Measurements from ENCODE around the gene MCRIP1.
"Not testable (repeated sequence)": the region's sequence is repeated elsewhere in the genome, so short reads cannot be mapped to it uniquely, and the experiment has no call there.

Gene MCRIP1

DNA sequence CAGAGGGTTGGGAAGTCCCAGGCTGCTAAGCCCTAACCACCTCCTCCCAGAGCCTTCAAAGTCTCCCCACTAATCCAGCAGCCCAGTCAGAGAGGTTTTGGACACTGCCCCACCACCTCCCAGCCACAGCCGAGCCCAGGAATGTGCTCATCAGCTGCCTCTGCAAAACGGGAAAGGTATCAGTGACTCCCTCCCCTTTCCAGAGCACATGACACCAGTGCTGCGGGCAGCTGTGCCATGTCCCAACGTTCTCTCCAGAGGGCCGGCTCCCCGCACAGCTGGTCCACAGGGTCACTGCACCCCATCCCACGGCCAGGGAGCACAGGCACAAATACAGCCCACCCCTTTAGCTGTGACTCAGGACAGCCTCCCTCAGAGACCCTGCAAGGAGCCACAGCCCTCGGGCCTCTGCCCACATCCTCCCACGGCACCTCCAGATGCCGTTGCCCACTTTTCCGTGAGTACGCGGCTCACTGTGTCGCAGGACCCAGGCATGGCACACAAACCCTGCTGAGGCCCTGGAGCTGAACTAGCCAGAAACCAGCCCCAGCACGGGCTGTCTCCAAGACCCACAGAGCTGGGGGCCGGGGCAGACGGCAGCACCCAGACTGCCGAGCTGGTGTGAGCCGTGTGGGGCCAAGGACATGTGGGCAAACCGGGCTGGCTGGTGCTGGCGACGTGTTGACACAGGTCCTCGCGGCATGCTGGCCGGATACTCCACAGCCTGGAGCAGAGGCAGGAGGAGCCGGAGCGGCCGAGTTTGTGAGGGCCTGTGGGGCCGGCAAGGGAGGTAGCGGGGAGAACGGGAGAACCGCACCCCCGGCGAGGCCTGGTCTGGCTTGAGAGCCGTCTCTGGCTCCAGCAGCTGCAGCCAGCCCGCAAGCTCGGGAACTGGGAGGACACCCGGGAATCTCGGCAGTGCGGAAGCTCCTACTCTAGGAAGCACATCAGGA, 8.0 kb upstream of the MCRIP1 start:
- DNase-seq = no peak

DNA sequence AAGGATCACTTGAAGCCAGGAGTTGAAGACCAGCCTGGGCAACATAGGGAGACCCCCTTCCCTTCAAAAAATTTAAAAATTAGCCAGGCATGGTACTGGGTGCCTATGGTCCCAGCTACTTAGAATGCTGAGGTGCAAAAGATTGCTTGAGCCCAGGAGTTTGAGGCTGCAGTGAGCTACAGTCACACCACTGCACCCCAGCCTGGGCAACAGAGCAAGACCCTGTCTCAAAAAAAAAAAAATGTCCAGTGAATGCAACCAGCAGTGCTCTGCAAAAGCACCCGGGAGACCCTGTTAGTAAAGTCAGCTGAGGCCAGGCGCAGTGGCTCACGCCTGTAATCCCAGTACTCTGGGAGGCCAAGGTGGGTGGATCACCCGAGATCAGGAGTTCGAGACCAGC, 7.0 kb upstream of the MCRIP1 start:
- not testable (repeated sequence) for DNase-seq

DNA sequence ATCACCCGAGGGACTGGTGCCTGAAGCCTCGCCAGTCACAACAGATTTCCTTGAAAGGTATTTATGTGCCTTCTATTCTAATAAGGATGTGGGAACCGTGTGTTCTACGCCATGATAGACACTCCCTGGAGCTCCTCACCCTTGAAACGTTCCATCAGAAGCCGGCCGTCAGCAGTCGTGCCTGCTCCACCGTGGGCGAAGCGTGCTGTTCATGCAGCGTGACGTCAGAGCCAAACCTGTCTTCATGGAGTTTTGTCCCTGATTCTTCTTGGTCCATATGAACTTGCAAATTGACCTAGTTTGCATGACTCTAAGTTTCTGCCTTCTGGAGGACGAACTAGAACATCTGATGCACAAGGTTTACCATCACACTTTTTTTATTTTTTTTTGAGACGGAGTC, 6.2 kb upstream of the MCRIP1 start:
- DNase-seq = no peak

DNA sequence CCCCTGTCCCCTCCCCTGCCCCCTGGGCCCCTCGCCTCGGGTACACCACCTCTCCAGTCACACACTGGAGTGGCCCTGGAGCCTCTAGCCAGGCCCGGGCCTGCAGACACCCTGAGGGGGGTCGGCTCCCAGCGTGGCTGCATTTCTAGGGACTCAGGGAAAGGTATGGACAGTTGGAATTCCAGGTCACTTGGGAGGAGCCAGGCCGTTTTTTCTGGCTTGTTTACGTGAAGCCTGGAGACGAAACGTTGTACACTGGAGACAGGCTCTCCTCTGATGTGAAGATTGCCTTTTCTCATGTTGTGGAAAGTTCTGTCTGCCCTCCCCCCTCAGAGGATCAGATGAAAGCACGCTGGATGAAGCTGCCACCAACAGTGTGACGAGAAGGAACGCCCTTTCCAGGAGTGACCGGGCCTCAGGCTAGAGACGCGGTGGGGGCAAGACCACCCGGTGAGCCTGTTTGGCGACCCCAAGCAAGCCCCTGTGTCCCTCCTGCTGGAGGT, 5.7 kb upstream of the MCRIP1 start:
- no peak for DNase-seq

- DNase-seq = no peak
Measured at GRCh38 chr17:81837641-81838040, 4.5 kb upstream of the MCRIP1 start.

DNA sequence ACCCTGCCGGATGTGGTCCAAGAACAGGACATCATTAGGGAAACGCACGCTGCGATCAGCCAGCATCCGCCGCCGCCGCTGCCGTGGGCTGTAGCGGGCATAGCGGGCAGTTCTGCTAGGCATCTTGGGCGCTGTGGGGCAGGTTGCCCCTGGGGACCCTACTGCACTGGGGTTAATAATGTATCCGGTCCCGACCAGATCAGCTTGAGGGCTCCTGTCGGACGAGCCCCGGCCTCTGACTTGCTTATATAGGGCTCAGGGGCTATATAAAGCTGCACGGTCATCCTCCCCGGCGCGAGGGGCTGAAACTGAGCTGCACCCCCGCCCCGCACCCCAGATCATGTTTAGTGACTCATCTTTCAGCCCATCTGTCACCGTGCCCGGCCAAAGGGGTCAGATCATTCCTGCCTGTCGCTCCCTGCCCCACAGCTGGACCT, 1.8 kb upstream of the MCRIP1 start, which contains the start of gene PPP1R27:
Gene PPP1R27, minus strand, starts transcription at position 220 of the 437 bp plus-strand sequence. Its CDS starts 97 bp downstream, at position 123.
- no peak for DNase-seq

DNA sequence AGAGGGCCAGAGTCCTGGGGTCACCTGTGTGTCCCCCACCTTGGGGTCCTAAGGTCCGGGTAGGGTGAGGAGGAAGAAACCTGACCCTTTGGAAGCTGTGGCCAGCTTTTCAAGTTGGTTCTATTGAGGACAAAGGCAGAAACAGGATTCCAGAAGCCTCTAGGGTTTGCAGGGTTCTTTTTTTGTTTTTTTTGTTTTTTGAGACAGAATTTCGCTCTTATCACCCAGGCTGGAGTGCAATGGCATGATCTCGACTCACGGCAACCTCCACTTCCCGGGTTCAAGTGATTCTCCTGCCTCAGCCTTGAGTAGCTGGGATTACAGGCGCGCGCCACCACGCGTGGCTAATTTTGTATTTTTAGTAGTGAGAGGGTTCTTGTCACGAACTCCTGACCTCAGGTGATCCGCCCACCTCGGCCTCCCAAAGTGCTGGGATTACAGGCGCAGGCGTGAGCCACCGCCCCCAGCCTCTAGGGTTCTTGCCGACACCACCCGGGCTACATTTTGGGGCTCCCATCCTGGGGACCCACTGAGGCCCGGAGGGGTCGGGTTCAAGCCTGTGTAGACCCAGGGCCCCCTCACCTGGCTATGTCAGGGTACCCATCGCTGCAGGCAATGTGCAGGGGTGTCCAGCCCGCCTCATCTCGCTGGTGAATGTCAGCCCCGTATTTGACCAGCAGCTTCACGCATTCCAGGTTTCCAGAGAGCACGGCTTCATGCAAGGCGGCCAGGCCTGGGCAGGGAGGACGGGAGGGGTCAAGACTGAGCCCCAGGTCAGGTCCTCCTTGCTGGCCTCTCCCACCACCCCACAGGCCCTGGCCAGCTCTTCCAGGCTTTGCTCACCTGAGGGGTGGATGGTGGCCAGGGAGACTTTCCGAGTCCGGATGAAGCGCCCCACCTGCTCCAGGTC, 1.1 kb upstream of the MCRIP1 start:
- DNase-seq = no peak

DNA sequence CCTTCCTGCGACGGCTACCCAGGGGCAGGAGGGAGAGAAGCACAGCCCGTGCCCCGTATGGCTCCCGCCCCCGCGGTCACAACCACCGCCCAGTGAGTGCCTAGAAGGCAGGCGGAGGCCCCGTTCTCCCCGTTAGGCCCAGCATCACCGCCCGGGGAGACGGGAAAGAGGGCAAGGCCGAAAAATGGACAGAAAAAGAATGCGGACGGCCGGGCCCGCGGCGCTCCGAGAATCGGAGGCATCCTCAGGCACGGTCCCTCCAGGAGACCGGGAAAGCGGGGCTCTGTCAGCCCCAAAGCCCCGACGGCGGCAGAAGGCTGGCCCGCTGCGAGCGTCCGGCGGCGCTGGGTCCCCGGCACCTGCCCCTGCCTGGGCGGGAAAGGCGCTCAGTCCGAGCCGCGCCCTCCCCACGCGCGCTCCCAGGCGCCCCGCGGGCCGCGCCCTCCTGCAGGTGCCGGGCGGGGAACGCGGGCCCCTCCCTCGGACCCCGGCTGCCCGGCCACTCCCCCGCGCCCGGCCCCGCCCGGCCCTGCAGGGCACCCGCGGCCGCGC, 407 bp downstream of the MCRIP1 start:
- no peak for DNase-seq

- DNase-seq = no peak
Measured at GRCh38 chr17:81831957-81832607, 1.0 kb downstream of the MCRIP1 start.

DNA sequence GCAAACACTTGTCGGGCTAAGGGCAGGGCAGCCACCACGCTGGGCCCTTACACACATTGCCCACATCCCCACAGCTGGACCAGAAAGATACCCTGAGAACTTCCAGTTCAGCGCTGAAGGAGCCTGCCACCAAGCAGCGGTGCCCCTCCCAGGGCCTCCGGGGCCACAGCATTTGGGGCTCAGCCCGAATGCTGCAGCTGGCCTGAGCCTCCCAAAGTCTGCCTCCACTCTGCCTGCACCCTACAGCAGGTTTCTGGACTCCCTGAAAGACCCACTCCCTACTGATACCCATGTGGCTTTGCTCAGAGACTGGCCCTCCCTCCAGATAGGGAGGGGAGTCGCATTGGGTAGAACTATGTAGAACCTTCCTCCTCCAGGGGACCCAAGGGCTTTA, 1.5 kb downstream of the MCRIP1 start:
- no peak for DNase-seq

- DNase-seq = no peak
Measured at GRCh38 chr17:81829858-81830257, 3.2 kb downstream of the MCRIP1 start.

DNA sequence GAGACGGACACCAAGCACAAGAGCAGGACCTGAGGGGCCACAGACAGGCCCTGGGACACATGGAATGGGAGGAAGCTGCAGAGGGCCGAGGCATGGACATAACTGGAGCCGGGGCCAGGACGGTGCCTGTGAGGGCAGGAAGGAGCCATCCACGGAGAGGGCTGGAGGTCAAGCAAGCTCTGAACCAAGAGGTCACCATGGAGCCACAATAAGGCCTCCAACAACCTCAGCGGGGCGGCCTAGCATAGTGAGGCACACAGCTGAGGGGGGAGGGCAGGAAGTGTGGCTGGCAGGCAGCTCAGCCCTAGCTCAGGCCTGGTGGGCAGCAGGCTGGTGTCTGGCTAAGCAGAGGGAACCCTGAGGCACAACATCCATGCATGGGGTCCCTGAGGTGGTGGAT, 4.4 kb downstream of the MCRIP1 start:
- DNase-seq = no peak

DNA sequence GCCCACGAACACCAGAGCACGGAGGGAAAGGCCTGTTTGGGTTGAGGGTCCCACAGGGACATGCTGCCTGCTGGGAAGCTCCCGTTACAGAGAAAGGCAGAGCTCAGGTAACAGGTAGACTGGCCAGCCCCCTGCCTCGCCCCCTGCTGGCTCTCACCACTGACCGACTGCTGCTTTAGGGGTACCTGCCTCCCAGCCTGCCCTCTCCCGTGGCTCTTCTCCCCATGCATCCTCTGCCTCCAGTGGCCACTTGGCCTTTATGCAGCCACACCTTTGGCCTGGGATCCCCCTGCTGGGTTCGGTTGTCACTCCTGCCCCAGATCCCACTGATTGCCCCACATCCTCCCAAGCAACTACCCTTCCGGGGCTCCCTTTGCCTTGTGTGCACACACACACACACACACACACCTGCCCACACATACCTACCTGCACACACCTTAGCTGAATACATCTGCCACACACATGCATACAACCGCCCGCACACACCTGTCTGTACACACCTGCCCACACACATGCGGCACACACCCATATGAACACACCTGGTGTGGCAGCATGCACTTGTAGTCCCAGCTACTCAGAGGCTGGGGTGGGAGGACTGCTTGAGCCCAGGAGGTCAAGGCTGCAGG, 7.1 kb downstream of the MCRIP1 start:
- no peak for DNase-seq

DNA sequence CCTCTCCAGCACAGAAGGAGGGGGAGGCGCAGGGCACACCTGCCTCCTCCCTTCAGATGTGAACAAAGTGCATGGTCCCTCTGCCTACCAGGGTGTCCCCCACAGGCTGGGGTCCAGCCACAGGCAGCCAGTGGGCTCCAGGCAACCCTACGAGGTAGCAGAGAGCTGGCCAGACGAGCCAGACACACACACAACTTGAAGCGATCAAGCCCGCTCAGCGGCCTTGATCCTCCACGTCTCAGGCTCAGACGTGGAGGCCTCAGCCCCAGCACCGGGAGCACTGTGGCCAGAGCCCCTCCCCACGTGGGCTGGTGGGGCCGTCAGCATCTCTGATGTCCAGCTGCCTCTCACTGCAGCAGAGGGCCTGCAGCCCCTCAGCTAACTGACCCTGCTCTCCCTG, 8.5 kb downstream of the MCRIP1 start:
- no peak for DNase-seq

DNA sequence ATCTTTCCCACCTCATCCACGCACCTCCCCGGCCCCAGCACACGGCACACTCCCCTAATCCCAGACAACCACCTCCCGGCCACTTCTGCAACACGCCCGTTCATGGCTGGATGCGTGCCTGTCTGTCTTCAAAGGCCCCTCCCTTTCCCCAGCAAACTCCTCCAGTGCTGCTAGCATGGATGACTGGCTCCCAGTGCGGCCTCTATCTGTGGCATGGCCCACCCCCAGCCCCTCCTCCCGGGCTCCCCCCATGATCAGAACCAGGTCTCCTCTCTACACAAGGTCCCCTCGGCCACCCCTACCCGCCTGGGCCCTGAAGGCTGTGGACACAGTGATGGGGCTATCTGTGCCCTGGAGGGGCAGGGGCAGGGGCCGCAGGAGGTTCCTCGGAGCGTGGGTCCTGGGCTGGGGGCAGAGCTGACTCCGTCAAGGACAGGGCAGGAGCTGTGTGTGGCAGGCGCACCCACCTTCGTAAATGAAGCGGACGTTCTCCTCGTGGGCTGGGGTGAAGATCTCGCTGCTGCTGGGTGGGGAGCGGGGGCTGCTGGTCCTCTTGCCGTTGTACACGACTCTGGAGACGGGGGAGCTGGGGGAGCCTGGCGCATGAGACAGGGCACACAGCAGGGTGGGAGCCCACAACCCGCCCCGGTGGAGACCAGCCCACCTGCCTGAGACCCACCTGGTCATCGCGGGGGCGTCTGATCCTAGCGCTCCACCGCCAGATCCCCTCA, 9.1 kb downstream of the MCRIP1 start:
- no peak for DNase-seq

DNA sequence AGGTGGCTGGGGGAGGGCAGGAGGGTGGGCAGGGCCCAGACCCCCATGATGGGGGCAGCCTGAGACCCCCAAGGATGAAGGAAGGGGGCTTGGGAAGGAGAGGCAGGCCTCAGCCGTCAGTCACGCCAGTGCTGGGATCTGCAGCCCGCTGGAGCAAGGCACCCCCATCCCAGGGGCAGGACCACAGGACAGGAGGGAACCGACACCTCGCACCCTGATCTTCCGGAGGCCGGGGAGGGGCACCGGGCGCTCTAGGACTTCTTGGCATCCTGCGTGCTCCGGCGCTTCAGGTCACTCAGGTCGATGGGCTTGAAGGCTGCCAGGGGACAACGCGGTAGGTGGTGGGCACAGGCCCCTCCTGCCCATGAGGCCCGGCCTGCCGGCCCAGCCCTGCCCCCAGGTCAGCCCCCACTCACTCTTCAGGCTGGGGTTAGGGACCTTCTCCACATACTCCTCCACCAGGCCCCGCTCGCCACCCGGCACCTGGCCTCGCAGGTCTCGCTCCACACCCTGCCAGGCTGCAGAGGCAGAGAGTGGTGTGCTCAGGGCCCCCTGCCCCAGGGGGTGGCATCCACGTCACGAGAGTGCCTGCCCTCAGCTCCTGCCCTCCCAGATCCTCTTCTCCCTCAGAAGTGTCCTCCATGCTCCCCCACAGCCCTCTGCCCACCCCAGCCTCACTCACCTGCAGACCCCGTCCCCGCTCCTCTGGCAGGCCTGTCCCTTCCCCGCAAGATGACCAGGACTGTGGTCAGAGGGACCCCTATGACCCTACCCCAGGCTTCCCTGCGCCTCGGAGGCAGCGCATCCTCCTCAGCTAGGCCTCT, 9.9 kb downstream of the MCRIP1 start:
- no peak for DNase-seq

GRCh38 chr17:81822312-81822637, 10.8 kb downstream of the MCRIP1 start:
- no peak for DNase-seq

GRCh38 chr17:81821603-81822311, 11.3 kb downstream of the MCRIP1 start:
- no peak for DNase-seq

- DNase-seq = no peak
Measured at GRCh38 chr17:81821147-81821546, 11.9 kb downstream of the MCRIP1 start.

DNA sequence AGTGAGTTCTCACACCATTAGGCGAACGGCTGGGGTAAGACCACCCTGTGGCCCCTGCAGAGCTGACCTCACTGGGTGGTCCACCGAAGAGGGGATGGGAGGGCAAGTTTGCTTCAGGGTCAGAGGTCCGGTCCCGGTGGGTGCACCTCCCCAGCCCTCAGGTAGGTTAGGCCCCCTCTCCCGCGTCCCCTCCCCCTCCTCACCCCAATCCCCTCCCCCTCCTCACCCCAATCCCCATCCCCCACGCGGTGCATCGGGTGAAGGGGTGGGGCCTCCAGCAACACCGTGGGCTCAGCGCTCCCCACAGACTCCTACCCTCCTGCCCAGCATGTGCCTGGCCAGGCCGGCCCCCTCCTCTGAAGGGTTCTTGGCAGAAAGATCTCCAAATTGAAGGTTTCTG, 13.4 kb downstream of the MCRIP1 start:
- no peak for DNase-seq
